K562 (cell line): ENCODE results near the gene CIB1. TPM values are rescaled to one million over a fixed set of nuclear protein-coding genes. Genes with fewer than 3 reads are reported as not detected.

Experiments used
- ATAC-seq: fragments of 200-7000 bp; cut with Tn5 transposase; 3 replicates; pipeline ENCODE4 v1.9.1; 2020; ENCODE audit warnings: moderate library complexity
- BruUV-seq: library from RNA; stranded (reverse); fragments of 400-500 nt; replicated peaks from 2 replicates; lab custom pipeline; 2021; lab: Mats Ljungman, UMichigan
- CTCF ChIA-PET: fragments of 300-600 bp; formaldehyde crosslinking; extraction: SDS; loops from one replicate; lab custom pipeline; 2021; ENCODE audit warnings: low intra/inter-chr PET ratio; lab: Yijun Ruan, JAX
- POLR2A ChIA-PET: fragments of 300-600, 350-650 bp; sonication (Branson Sonifier 250); formaldehyde crosslinking; extraction: SDS; loops from one replicate; lab custom pipeline; 2021; ENCODE audit warnings: antibody characterized with exemption, inconsistent platforms; lab: Yijun Ruan, JAX
- DNase-seq, 4 experiments: peaks; one replicate each; pipeline versions ENCODE4 v3.0.0 to v3.0.0-alpha.2; 2011 to 2018; ENCODE audit warnings: low spot score in 3 of 4, mixed read lengths in 3 of 4; ENCODE audit errors: extremely low read depth in 1 of 4
- FAIRE-seq: peaks from 2 replicates; lab custom pipeline; 2011; peaks lifted over from hg19 to GRCh38; lab: Jason Lieb, UNC
- H2AFZ ChIP-seq: 2 replicates; pipeline ENCODE4 v1.6.0; 2011; ENCODE audit warnings: low read depth, low read length, control low read depth, inconsistent platforms
- H3K27ac ChIP-seq: fragments of 200-600 bp; 3 replicates; pipeline ENCODE4 v1.8.0; 2011; ENCODE audit warnings: low read depth, mild to moderate bottlenecking, control low read depth, inconsistent platforms, low read length, moderate library complexity, mixed read lengths; ENCODE audit errors: extremely low read depth
- H3K27me3 ChIP-seq, 2 experiments: fragments of 300-600 bp in 1 of 2; 2 replicates in 1 of 2; 3 replicates in 1 of 2; pipeline versions ENCODE4 v1.6.0 to v1.8.0; 2011; ENCODE audit warnings: inconsistent platforms in 2 of 2, low read length in 2 of 2, mild to moderate bottlenecking in 1 of 2, mixed read lengths in 1 of 2, moderate library complexity in 1 of 2; ENCODE audit not compliant: control insufficient read depth in 2 of 2, insufficient read depth in 2 of 2
- H3K36me3 ChIP-seq: fragments of 300-600 bp; 3 replicates; pipeline ENCODE4 v1.8.0; 2011; ENCODE audit warnings: mild to moderate bottlenecking, low read length, inconsistent platforms; ENCODE audit not compliant: control insufficient read depth, insufficient read depth
- H3K4me1 ChIP-seq, 2 experiments: fragments of 200-600 bp in 1 of 2; replicated peaks in 1 of 2; 2 replicates in 1 of 2; 3 replicates in 1 of 2; pipeline versions ENCODE4 v1.5.1 to v1.8.0; 2011; ENCODE audit warnings: inconsistent platforms in 2 of 2, low read length in 2 of 2, mild to moderate bottlenecking in 1 of 2, mixed read lengths in 1 of 2, moderate library complexity in 1 of 2; ENCODE audit not compliant: control insufficient read depth in 2 of 2, insufficient read depth in 2 of 2
- H3K4me2 ChIP-seq: 2 replicates; pipeline ENCODE4 v1.6.1; 2011; ENCODE audit warnings: low read length, control low read depth, inconsistent platforms, mixed read lengths; ENCODE audit not compliant: insufficient read depth
- H3K4me3 ChIP-seq: fragments of 200-600 bp; sonication (generic), shearing (Covaris generic); 2 replicates; pipeline ENCODE4 v1.5.1; 2016; ENCODE audit warnings: control low read depth, inconsistent platforms
- H3K79me2 ChIP-seq: fragments of 200-600 bp; 3 replicates; pipeline ENCODE4 v1.8.0; 2011; ENCODE audit warnings: low read length, inconsistent platforms; ENCODE audit not compliant: control insufficient read depth, insufficient read depth
- H3K9ac ChIP-seq, 2 experiments: 2 replicates each; pipeline versions ENCODE4 v1.6.0 to v1.6.1; 2011; ENCODE audit warnings: low read depth in 2 of 2, low read length in 2 of 2, control low read depth in 1 of 2, inconsistent platforms in 1 of 2, mild to moderate bottlenecking in 1 of 2, mixed read lengths in 1 of 2; ENCODE audit not compliant: insufficient read depth in 1 of 2
- H3K9me1 ChIP-seq: one replicate; pipeline ENCODE4 v1.6.0; 2011; ENCODE audit warnings: inconsistent platforms, mild to moderate bottlenecking, low read length, moderate library complexity; ENCODE audit not compliant: control insufficient read depth, insufficient read depth
- H3K9me3 ChIP-seq: replicated peaks from 2 replicates; pipeline ENCODE4 v1.5.1; 2011; ENCODE audit warnings: low read depth, low read length, inconsistent platforms; ENCODE audit not compliant: control insufficient read depth, insufficient read depth
- H4K20me1 ChIP-seq: replicated peaks from 2 replicates; pipeline ENCODE4 v1.6.1; 2011; ENCODE audit warnings: low read length, inconsistent platforms, mixed read lengths; ENCODE audit not compliant: control insufficient read depth, insufficient read depth
- CBFA2T3 ChIP-seq: fragments of 450-650 bp; IDR thresholded peaks from 2 replicates; pipeline ENCODE4 v1.6.1; 2017
- DEAF1 ChIP-seq: fragments of 450-650 bp; formaldehyde crosslinking; IDR thresholded peaks from 2 replicates; pipeline ENCODE4 v1.4.0; 2020; ENCODE audit warnings: mild to moderate bottlenecking, moderate library complexity
- DMBX1 ChIP-seq: fragments of 250-450 bp; sonication (Bioruptor Pico); IDR thresholded peaks from 2 replicates; pipeline ENCODE4 v1.8.0; 2022; ENCODE audit warnings: inconsistent platforms, mild to moderate bottlenecking, moderate library complexity, borderline replicate concordance
- FOXJ3 ChIP-seq: sonication (generic); formaldehyde crosslinking; IDR thresholded peaks from 2 replicates; pipeline ENCODE4 v1.4.0; 2020; ENCODE audit warnings: mild to moderate bottlenecking, missing genetic modification reagents
- NFIX ChIP-seq: fragments of 250-450 bp; sonication (Bioruptor Pico); IDR thresholded peaks from 2 replicates; pipeline ENCODE4 v1.4.0; 2020; ENCODE audit warnings: low read depth, mild to moderate bottlenecking, moderate library complexity
- TCF7L2 ChIP-seq: fragments of 150-350 bp; IDR thresholded peaks from 2 replicates; pipeline ENCODE4 v1.6.1; 2016; ENCODE audit warnings: low read depth, mild to moderate bottlenecking, low read length, moderate library complexity
- TEAD1 ChIP-seq, 2 experiments: fragments of 450-650 bp in 1 of 2; sonication (generic) in 1 of 2; formaldehyde crosslinking; IDR thresholded peaks; 2 replicates each; pipeline versions ENCODE4 v1.4.0 to v1.8.0; 2020 to 2022; ENCODE audit warnings: mild to moderate bottlenecking in 2 of 2, missing genetic modification reagents in 1 of 2
- WGBS: fragments of 100-300 bp; shearing (Covaris generic); methylation state at CpG from one replicate; pipeline ENCODE4 v1.1.6; 2016; ENCODE audit warnings: low coverage, mixed read lengths; ENCODE audit not compliant: insufficient coverage; ENCODE audit errors: missing lambda C conversion rate; 5-methylcytosine and 5-hydroxymethylcytosine counted together
- in situ Hi-C: fragments of 300-500 bp; cut with MboI; formaldehyde crosslinking; loops from 4 replicates; pipeline ENCODE4 v1.15.0; 2018; ENCODE audit warnings: inconsistent platforms, mixed read lengths
- intact Hi-C: fragments of 100-400 bp; cut with micrococcal nuclease; formaldehyde crosslinking; loops from 2 replicates; pipeline ENCODE4 v1.14.2; 2022
- polyA plus RNA-seq, 8 experiments: library from polyadenylated mRNA; depleted of rRNA in 4 of 8; stranded (reverse) in 5 of 8; unstranded in 3 of 8; fragments of >200 nt; fragmentation: Nextera tagmentation in 2 of 8; fragmentation: Illumina TruSeq in 1 of 8; extraction: Ambion mirVana in 2 of 8; extraction: Trizol in 1 of 8; gene quantifications; 2 replicates each; pipeline versions ENCODE4 v1.2.1 to v1.2.3, GENCODE V29; 2011 to 2014; ENCODE audit warnings: inconsistent platforms in 1 of 8, missing spikeins in 1 of 8
- total RNA-seq, 7 experiments: library from RNA; depleted of rRNA in 6 of 7; stranded (reverse); fragments of >200 nt in 6 of 7; fragmentation: Illumina TruSeq in 2 of 7; extraction: Trizol in 2 of 7; gene quantifications; 2 replicates each; pipeline versions ENCODE4 v1.2.1 to v1.2.3, GENCODE V29; 2011 to 2021; ENCODE audit warnings: low replicate concordance in 1 of 7
- TF ChIP-seq, protein P1 (sequence below): conservative IDR thresholded peaks from 2 replicates; pipeline ENCODE4 v1.6.1; 2011; ENCODE audit warnings: low read depth, mild to moderate bottlenecking, low read length; ENCODE audit not compliant: control insufficient read depth

The CIB1 gene
- total and polyA plus RNA-seq, 9 of the 15 experiments (the other 6 are each of a cell fraction or from before 2014, with no cell fraction given) = 14.9 to 136 (median 64.5) TPM

GRCh38 chr15:90262426-90262825 is 28.7 kb upstream of the CIB1 start:
- no TSS peak for BruUV-seq
- FAIRE-seq = no peak
- in situ Hi-C loops = no loop called here

More at GRCh38 chr15:90262426-90262825, 28.7 kb upstream of the CIB1 start:
- Histone ChIP-seq H3K4me3 (no peak overlapping the region), H3K4me1 (peaks cover 10 to 14% of the 10 kb centered on the region in 2 experiments), H3K9me3 (no peaks in the 10 kb centered on the region), H3K27ac (no peak overlapping the region), H3K4me2 (no peak overlapping the region), H2AFZ (no peak overlapping the region), H3K9me1 (no peaks in the 10 kb centered on the region), H3K27me3 (no peaks in the 10 kb centered on the region), H3K36me3 (peaks cover 6% of the 10 kb centered on the region; the same call in 1 of the 3 replicates), H3K79me2 (peaks cover 32% of the 10 kb centered on the region), H3K9ac (0 out of 4 replicates have a peak overlapping the region, but pooled peaks of 1 of the 2 experiments have one; percentile 43), H4K20me1 (no peaks in the 10 kb centered on the region)
- intact Hi-C loops = no loop called here
- DNase-seq (no peak), ATAC-seq (no peak)
- 30% methylated on average over 5 of the region's 5 CpGs for WGBS
- ChIA-PET CTCF (no interaction called here), POLR2A (interaction anchor here (0.6 to 1.4 kb wide), 4 partner anchors 10 to 246 kb away, joined by 3 to 6 read pairs (median 4); partner anchors contain the start of gene TTLL13)
- TF ChIP-seq DMBX1 (CRISPR knock-in tag) = no peak
- no peak for TF ChIP-seq FOXJ3
- TF ChIP-seq, protein P1, sequence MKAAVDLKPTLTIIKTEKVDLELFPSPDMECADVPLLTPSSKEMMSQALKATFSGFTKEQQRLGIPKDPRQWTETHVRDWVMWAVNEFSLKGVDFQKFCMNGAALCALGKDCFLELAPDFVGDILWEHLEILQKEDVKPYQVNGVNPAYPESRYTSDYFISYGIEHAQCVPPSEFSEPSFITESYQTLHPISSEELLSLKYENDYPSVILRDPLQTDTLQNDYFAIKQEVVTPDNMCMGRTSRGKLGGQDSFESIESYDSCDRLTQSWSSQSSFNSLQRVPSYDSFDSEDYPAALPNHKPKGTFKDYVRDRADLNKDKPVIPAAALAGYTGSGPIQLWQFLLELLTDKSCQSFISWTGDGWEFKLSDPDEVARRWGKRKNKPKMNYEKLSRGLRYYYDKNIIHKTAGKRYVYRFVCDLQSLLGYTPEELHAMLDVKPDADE = no peak
- no peak for TF ChIP-seq DEAF1 (CRISPR knock-in tag)
- TF ChIP-seq NFIX (CRISPR knock-in tag) = no peak
- 0 out of 2 replicates have a peak, but pooled peaks have one; percentile 3 for TF ChIP-seq CBFA2T3
- TF ChIP-seq TEAD1 (CRISPR knock-in tag; IDR thresholded peaks at IDR 0.05) = no peak
- TF ChIP-seq TCF7L2 = no peak
